HK-2 (cell line): ENCODE results near the gene KLHDC9.
"Not testable (repeated sequence)": the region's sequence is repeated elsewhere in the genome, so short reads cannot be mapped to it uniquely, and the experiment has no call there.

Experiments
- DNase-seq: peaks from one replicate; pipeline ENCODE4 v3.0.0-alpha.2; 2018; ENCODE audit not compliant: unreplicated experiment

KLHDC9 gene

DNA sequence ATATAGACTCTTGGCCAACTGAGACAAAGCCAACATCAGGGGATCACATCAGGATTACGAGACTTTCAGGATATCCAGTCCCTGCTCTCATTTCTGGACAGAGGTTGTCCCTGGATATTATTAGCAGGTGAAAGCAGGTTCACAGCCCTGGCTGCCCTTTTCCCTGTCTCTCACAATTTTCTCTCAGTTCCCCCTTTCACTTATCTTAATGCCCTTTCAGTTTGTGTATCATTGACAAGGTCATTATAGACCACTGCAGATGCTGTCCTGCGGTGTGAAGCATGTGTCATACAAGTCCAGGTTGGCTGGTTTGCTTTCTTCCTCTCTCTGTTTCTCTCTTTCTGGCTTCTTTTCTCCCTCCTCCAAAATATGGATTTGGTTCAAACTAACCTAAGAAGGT lies 2.1 kb upstream of the KLHDC9 start:
- no peak for DNase-seq

GRCh38 chr1:161096530-161096929 lies 1.6 kb upstream of the KLHDC9 start:
- no peak for DNase-seq

- DNase-seq, result no peak
Measured at GRCh38 chr1:161099090-161099802, 1.1 kb downstream of the KLHDC9 start.

DNA sequence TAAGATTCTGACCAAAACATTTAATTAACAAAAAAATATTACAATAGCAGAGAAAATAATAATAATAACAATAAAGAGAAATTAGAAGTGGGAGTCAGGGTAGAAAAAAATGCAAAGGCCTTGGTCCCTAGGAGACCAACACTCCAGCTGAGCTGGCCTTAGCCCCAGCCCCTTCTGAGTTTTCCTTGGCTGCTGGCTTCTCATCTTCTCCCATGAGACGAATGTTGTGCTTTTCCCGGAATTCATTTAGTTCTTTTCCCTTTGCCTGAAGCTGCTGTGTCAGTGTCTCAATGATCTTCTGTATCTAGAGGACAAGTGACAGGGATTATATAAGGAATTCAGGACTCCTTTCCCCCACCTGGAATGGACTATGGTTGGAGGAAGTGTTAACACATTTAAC lies 2.4 kb downstream of the KLHDC9 start:
- no peak for DNase-seq

- DNase-seq, result no peak
Measured at GRCh38 chr1:161106431-161106830, 8.3 kb downstream of the KLHDC9 start.

DNA sequence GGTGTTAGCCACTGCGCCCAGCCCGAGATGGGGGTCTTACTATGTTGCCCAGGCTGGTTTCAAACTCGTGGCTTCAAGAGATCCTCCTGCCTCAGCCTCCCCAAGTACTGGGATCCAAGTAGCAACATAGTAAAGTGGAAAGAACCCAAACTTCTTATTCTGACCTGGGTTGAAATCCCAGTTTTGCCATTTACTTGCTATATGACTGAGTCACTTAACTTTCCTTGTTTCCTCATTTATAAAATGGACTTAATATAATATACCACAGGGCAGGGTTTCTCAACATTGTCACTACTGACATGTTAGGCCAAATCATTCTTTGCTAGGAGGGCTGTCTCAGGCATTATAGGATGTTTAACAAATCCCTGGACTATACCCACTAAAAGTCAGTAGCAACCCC lies 13.0 kb downstream of the KLHDC9 start:
- DNase-seq, result no peak

- no peak for DNase-seq
Measured at GRCh38 chr1:161111527-161111926, 13.4 kb downstream of the KLHDC9 start.

DNA sequence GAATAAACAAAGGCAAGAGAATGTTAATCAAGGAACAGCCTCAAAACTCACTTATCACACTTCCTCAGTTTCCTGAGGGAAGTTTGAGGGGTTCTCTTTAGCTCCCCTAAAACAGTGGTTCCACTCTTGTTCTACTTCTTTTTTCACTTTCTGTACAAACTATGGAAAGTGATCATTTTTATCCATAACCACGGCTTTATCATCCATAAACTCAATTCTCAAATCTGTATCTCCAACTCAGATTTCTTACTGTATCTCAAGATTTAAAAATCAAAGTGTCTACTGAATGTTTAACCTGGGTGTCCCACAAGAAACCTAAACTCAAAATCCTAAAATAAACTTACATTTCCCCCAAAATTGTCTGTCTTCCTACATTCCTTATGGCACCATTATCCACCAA lies 15.8 kb downstream of the KLHDC9 start:
- DNase-seq, result no peak

- no peak for DNase-seq
Measured at GRCh38 chr1:161114556-161114955, 16.4 kb downstream of the KLHDC9 start.

DNA sequence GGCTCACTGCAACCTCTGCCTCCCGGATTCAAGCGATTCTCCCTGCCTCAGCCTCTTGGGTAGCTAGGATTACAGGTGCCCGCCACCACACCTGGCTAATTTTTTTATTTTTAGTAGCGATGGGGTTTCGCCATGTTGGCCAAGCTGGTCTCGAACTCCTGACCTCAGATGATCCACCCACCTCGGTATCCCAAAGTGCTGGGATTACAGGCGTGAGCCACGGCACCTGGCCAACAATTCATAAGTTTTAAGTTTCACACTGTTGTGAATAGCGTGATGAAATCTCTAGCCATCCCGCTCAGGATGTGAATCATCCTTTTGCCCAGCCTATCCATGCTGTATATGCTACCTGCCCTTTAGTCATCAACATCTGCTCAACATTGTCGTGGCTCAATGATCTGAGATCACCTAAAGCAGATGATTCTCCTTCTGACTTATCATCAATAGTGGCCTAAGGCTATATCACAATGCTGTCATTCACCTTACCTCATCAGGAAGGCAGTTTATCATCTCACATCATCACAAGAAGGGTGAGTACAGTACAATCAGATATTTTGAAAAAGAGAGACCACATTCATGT lies 17.1 kb downstream of the KLHDC9 start:
- DNase-seq, result peak; percentile 76

- DNase-seq, result not testable (repeated sequence)
Measured at GRCh38 chr1:161115961-161116360, 17.8 kb downstream of the KLHDC9 start.

DNA sequence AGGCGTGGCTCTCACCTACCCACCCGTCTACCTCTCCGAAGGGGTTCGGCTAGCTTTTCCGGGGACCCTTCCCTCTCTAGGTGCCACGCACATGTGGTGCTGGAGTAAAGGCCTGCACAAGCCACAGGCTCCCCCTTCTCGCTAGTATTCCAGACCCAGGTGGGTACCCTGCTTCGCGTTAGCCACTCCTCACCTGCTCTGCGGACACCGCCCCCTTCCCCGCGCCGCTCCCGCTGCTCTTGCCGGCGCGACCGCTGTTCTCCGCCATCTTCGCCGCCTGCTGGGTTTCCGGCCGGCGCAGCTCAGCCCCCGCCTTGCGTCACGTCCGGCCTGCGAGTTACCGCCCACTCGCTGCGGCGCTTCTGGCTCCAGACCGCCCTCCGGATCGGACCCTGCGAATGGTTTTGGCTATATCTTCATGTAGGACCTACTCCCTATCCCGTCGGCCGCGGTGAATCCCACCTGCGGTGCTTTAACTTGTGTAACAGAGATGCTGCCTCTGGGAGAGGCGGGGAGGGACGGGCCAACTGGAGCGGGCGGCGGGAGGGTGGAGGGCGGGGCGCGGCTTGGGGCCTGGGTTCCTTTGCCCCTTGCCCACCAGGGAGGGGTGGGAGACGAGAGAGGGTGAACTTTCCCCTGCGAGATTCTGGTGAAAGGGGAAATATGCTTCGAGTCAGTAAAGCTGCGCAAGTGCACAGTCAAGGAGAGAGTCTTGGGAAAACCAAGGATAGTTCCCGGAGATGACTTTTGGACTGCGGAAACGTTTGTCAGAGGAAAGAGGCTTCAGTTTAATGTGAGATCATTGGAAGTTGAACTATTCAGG lies 19.8 kb downstream of the KLHDC9 start, which contains the start of the genes NIT1 and PFDN2:
TSS of gene NIT1 (plus strand) at position 347 of the 823 bp plus-strand sequence. CDS start at position 419, 72 bp downstream.
TSS of gene PFDN2 (minus strand) at position 279 of the 823 bp plus-strand sequence. CDS start at position 268, 11 bp downstream.
- peak; percentile 85 for DNase-seq

DNA sequence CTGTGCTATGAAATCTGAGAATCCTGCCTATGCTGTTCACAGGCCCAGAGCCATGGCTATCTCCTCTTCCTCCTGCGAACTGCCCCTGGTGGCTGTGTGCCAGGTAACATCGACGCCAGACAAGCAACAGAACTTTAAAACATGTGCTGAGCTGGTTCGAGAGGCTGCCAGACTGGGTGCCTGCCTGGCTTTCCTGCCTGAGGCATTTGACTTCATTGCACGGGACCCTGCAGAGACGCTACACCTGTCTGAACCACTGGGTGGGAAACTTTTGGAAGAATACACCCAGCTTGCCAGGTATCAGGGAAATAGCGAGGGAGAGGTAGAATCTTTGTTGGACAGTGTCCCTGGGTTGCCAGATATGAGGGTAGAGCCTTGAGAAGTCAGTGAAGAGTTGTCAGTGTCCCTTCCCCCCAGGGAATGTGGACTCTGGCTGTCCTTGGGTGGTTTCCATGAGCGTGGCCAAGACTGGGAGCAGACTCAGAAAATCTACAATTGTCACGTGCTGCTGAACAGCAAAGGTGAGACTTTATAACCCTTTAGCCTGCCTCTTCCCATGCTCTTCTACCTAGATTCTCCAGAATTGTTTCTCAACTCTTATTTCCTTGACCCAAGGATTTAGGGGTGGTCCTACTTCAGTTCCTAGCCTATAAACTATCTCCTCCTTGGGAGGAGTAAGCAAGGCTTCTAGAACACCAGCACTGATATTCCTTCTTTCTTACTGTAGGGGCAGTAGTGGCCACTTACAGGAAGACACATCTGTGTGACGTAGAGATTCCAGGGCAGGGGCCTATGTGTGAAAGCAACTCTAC lies 21.1 kb downstream of the KLHDC9 start:
- no peak for DNase-seq

- no peak for DNase-seq
Measured at GRCh38 chr1:161121042-161121650, 23.0 kb downstream of the KLHDC9 start.

GRCh38 chr1:161121834-161122233 lies 23.7 kb downstream of the KLHDC9 start:
- no peak for DNase-seq

GRCh38 chr1:161122967-161123366 lies 24.8 kb downstream of the KLHDC9 start:
- no peak for DNase-seq

DNA sequence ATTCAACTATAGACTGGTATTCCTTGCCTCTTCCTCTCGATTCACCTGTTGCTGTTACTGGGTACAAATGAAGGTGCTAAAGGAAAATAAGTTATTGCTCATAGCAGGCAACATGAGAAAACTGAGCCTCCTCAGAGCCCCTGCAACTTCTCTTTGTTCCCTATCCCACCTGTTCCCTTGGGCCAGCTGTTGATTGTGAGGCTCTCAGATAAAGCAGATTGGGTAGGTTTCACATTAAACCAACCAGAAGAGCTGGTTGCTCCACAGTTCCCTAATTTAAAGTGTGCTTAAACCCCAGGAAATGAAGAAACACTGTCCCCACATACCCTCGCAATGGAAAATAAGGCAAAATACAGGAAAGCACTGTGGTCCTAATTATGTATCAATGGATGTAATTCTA lies 29.5 kb downstream of the KLHDC9 start:
- no peak for DNase-seq

DNA sequence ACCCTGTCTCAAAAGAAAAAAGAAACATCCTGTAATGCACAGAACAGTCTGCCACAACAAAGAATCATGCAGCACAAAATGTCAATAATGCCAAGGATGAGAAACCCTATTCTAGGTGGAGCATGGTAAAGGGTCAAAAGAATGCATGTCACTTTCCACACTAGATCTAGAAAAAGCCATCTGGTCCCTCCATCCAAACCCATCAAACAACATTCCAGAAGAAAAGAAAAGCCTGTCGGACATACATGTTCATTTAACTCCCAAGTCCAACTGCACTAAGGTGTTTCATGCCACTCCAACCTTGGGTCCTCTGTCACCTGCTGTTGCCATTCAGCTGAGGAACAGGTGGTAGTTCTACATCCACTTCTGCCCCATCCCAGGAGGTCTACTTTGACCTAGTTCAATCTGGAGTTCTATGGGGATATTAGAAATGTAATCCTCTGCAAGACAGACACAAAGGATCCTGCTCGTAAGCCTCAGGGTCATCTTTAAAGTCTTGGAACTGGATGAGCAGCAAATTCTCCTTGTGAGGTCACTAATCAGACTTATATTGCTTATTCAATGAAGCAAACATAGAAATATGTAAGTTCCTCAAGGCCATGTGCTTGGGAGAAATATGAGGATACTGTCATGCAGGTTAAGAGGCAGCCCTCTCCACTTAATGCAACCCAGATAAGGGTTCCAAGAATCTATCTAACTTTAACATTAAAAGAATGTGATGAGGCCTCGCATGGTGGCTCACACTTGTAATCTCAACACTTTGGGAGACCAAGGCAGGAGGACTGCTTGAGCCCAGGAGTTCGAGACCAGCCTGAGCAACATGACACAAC lies 30.6 kb downstream of the KLHDC9 start:
- DNase-seq, result no peak

DNA sequence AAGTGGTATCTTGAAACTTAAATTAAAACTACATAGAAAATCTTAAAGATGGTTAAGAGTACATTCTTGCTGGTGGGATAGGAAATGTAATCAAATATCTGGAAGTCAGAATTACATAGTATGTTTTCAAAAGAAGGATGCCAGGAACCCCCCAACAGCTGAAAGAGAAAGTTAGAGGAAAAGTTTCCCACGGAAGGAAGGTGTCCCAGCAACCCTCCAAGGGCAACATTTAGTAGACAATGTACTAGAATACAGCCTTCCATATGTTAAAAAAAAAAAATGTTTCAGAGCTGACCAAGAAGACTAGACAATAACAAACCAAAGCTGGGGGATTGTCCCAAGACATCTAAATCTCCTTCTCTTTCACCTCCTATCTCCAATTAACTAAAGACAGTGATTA lies 32.1 kb downstream of the KLHDC9 start:
- DNase-seq, result no peak
